Measurements from ENCODE around the gene CNTN4. TPM values are rescaled to one million over a fixed set of nuclear protein-coding genes. Genes with fewer than 3 reads are reported as not detected.

The CNTN4 gene
- polyA plus RNA-seq, 1 experiment = not detected

- no peak for DNase-seq (ENCODE audit: low read depth, low spot score)
- no peaks in the 10 kb centered on the region for H3K27me3 ChIP-seq (ENCODE audit: control insufficient read depth, insufficient read depth, low read length)
- H3K9me3 ChIP-seq (ENCODE audit: control insufficient read depth, insufficient read depth, low read length) = peaks cover 6% of the 10 kb centered on the region; the same call in 1 of the 2 replicates
- ChIA-PET CTCF (no interaction called here), POLR2A (no interaction called here)
- no peak overlapping the region for H3K27ac ChIP-seq (ENCODE audit: low read depth, low read length)
- no peak overlapping the region for H3K4me3 ChIP-seq (ENCODE audit: low read depth, low read length)
- TF ChIP-seq CTCF (IDR thresholded peaks at IDR 0.05; ENCODE audit: low read depth, low read length) = no peak
These were observed 32.1 kb downstream of the CNTN4 start for GRCh38 chr3:2130726-2131125.

- TF ChIP-seq CTCF (IDR thresholded peaks at IDR 0.05; ENCODE audit: low read depth, low read length) = no peak
- ChIA-PET CTCF (no interaction called here), POLR2A (no interaction called here)
- no peaks in the 10 kb centered on the region; the same call in 1 of the 2 replicates for H3K9me3 ChIP-seq (ENCODE audit: control insufficient read depth, insufficient read depth, low read length)
- no peak overlapping the region for H3K4me3 ChIP-seq (ENCODE audit: low read depth, low read length)
- no peak overlapping the region for H3K27ac ChIP-seq (ENCODE audit: low read depth, low read length)
- no peak for DNase-seq (ENCODE audit: low read depth, low spot score)
- no peaks in the 10 kb centered on the region for H3K27me3 ChIP-seq (ENCODE audit: control insufficient read depth, insufficient read depth, low read length)
These were observed 34.5 kb downstream of the CNTN4 start for GRCh38 chr3:2133146-2133545.

- CTCF ChIA-PET = interaction anchor here (0.7 kb wide), 1 partner anchor 876 kb away, joined by 3 read pairs; no protein-coding TSS in a partner anchor
- Histone ChIP-seq H3K27ac (ENCODE audit: low read depth, low read length) (no peak overlapping the region), H3K4me3 (ENCODE audit: low read depth, low read length) (no peak overlapping the region), H3K27me3 (ENCODE audit: control insufficient read depth, insufficient read depth, low read length) (no peaks in the 10 kb centered on the region), H3K9me3 (ENCODE audit: control insufficient read depth, insufficient read depth, low read length) (peaks cover 3% of the 10 kb centered on the region; the same call in 1 of the 2 replicates)
- no peak for TF ChIP-seq CTCF (IDR thresholded peaks at IDR 0.05; ENCODE audit: low read depth, low read length)
- DNase-seq (ENCODE audit: low read depth, low spot score) = no peak
- POLR2A ChIA-PET = no interaction called here
These were observed 39.0 kb downstream of the CNTN4 start for GRCh38 chr3:2137651-2138050.

GRCh38 chr3:2141482-2141881, 42.8 kb downstream of the CNTN4 start:
- CTCF ChIA-PET = no interaction called here
- DNase-seq (ENCODE audit: low read depth, low spot score) = no peak
- Histone ChIP-seq H3K4me3 (ENCODE audit: low read depth, low read length) (no peak overlapping the region), H3K9me3 (ENCODE audit: control insufficient read depth, insufficient read depth, low read length) (peaks cover 3% of the 10 kb centered on the region; the same call in 1 of the 2 replicates), H3K27ac (ENCODE audit: low read depth, low read length) (no peak overlapping the region), H3K27me3 (ENCODE audit: control insufficient read depth, insufficient read depth, low read length) (no peaks in the 10 kb centered on the region)
- TF ChIP-seq CTCF (IDR thresholded peaks at IDR 0.05; ENCODE audit: low read depth, low read length) = no peak
- POLR2A ChIA-PET = no interaction called here

GRCh38 chr3:2148561-2149340, 50.1 kb downstream of the CNTN4 start:
- POLR2A ChIA-PET = no interaction called here

More at GRCh38 chr3:2148561-2149340, 50.1 kb downstream of the CNTN4 start:
- Histone ChIP-seq H3K27ac (ENCODE audit: low read depth, low read length) (no peak overlapping the region), H3K4me3 (ENCODE audit: low read depth, low read length) (no peak overlapping the region), H3K27me3 (ENCODE audit: control insufficient read depth, insufficient read depth, low read length) (no peaks in the 10 kb centered on the region), H3K9me3 (ENCODE audit: control insufficient read depth, insufficient read depth, low read length) (peaks cover 22% of the 10 kb centered on the region)
- DNase-seq (ENCODE audit: low read depth, low spot score) = no peak
- CTCF ChIA-PET = no interaction called here
- TF ChIP-seq CTCF (IDR thresholded peaks at IDR 0.05; ENCODE audit: low read depth, low read length) = no peak
